ENCODE results near the gene SLC7A11. TPM values are rescaled to one million over a fixed set of nuclear protein-coding genes. Genes with fewer than 3 reads are reported as not detected.

The SLC7A11 gene
- polyA plus RNA-seq, 3 donors, result 0.02 to 0.07 TPM; not detected in 1

DNA sequence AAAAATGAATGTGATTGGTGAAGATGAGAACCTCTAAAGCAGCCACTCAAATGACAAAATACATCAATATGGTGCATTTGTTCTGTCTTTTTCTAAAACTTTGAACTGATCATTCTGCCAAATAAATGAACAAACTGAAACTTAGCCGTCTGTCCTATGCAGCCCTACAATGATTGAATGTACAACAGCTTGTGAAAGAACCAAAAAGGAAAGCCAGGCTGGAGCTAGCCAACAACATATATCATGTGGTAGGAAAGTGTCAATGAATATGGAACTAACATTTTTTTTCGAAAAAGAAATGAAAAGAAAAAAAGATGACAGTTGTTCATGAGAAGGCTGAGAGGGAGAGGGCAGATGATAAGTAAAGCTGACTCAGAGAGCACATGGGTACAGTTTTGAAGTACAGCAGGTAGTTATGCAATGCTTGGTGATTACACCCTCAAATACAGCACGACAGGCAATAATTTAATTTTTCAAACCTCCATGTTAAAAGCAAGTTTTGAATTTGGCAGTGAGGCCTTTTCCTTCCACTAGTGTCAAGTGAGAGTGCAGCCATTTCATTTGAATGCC, 21.2 kb upstream of the SLC7A11 start:
- Mint-ChIP-seq H3K27me3 (ENCODE audit: low read depth in 3 of 3) (peaks cover 0 to 5% (median 1%) of the 10 kb centered on the region in 3 donors), H3K9me3 (peaks cover 0 to 3% (median 2%) of the 10 kb centered on the region in 7 donors), H3K36me3 (no peaks in the 10 kb centered on the region), H3K4me1 (peaks cover 9% of the 10 kb centered on the region), H3K4me3 (no peak overlapping the region), H3K27ac (no peak overlapping the region)
- H3K27ac ChIP-seq (ENCODE audit: low read depth in 1 of 2, low read length in 2 of 2), result no peak overlapping the region
- H3K79me2 ChIP-seq (ENCODE audit: insufficient read depth, low read length), result no peaks in the 10 kb centered on the region
- no peak overlapping the region for H3K9ac ChIP-seq (ENCODE audit: insufficient read depth, low read length, poor library complexity, severe bottlenecking)
- peaks cover 0 to 3% of the 10 kb centered on the region in 2 donors for H3K4me1 ChIP-seq (ENCODE audit: control insufficient read depth in 1 of 2, insufficient read depth in 2 of 2, low read length in 2 of 2)
- no peaks in the 10 kb centered on the region for H3K9me3 ChIP-seq (replicated peaks in 1 of 2; ENCODE audit: control insufficient read depth in 1 of 2, insufficient read depth in 1 of 2, low read length in 2 of 2)
- intact Hi-C loops (cut with micrococcal nuclease), result no loop called here
- no peaks in the 10 kb centered on the region for H4K20me1 ChIP-seq (ENCODE audit: insufficient read depth, low read length)
- peak; percentile 3 to 54 (median 4) for DNase-seq
- no peaks in the 10 kb centered on the region for H3K27me3 ChIP-seq (ENCODE audit: control insufficient read depth in 2 of 2, insufficient read depth in 2 of 2, low read length in 2 of 2)
- 0% methylated on average over 1 of the region's 3 CpGs for WGBS (ENCODE audit: insufficient coverage)
- H3K4me3 ChIP-seq (replicated peaks in 1 of 3; ENCODE audit: low read depth in 2 of 3, low read length in 3 of 3), result no peak overlapping the region
- H3K36me3 ChIP-seq (replicated peaks in 1 of 2; ENCODE audit: control insufficient read depth in 1 of 2, insufficient read depth in 2 of 2, low read length in 2 of 2), result no peaks in the 10 kb centered on the region
- TF ChIP-seq, protein P1, sequence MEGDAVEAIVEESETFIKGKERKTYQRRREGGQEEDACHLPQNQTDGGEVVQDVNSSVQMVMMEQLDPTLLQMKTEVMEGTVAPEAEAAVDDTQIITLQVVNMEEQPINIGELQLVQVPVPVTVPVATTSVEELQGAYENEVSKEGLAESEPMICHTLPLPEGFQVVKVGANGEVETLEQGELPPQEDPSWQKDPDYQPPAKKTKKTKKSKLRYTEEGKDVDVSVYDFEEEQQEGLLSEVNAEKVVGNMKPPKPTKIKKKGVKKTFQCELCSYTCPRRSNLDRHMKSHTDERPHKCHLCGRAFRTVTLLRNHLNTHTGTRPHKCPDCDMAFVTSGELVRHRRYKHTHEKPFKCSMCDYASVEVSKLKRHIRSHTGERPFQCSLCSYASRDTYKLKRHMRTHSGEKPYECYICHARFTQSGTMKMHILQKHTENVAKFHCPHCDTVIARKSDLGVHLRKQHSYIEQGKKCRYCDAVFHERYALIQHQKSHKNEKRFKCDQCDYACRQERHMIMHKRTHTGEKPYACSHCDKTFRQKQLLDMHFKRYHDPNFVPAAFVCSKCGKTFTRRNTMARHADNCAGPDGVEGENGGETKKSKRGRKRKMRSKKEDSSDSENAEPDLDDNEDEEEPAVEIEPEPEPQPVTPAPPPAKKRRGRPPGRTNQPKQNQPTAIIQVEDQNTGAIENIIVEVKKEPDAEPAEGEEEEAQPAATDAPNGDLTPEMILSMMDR (IDR thresholded peaks at IDR 0.05), result no peak
- H2AFZ ChIP-seq (ENCODE audit: insufficient read depth, low read depth, low read length, poor library complexity, severe bottlenecking), result no peak overlapping the region
- no peak overlapping the region for H3K4me2 ChIP-seq (replicated peaks; ENCODE audit: extremely low read depth, low read length, poor library complexity, severe bottlenecking)

DNA sequence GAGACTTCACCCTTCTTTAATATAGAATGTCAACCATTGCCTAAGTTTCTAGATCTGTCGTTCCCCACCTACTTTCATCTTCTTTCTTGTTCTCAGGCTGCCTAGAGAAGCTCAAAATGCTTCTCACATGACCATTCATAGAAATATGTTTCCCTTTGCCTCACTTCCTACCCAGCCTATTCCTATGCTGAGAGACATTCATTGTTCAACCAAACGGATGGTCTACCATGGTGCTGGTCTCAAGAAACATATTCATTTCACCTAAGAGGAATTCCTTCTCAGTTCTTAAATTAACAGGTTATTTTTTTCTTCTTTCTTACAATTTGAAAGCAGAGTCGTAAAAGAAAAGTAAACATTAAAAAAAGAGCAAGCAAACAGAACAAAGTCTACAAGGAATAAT, 20.3 kb upstream of the SLC7A11 start:
- Mint-ChIP-seq H3K9me3 (peaks cover 0 to 2% (median 0%) of the 10 kb centered on the region in 7 donors), H3K27ac (no peak overlapping the region), H3K36me3 (no peaks in the 10 kb centered on the region), H3K4me1 (peaks cover 9% of the 10 kb centered on the region), H3K4me3 (no peak overlapping the region), H3K27me3 (ENCODE audit: low read depth in 3 of 3) (peaks cover 0 to 5% (median 1%) of the 10 kb centered on the region in 3 donors)
- H3K9me3 ChIP-seq (replicated peaks in 1 of 2; ENCODE audit: control insufficient read depth in 1 of 2, insufficient read depth in 1 of 2, low read length in 2 of 2), result no peaks in the 10 kb centered on the region
- peaks cover 0 to 3% of the 10 kb centered on the region in 2 donors for H3K4me1 ChIP-seq (ENCODE audit: control insufficient read depth in 1 of 2, insufficient read depth in 2 of 2, low read length in 2 of 2)
- H3K36me3 ChIP-seq (replicated peaks in 1 of 2; ENCODE audit: control insufficient read depth in 1 of 2, insufficient read depth in 2 of 2, low read length in 2 of 2), result no peaks in the 10 kb centered on the region
- DNase-seq, result no peak
- intact Hi-C loops (cut with micrococcal nuclease), result no loop called here
- no peaks in the 10 kb centered on the region for H3K79me2 ChIP-seq (ENCODE audit: insufficient read depth, low read length)
- H3K27me3 ChIP-seq (ENCODE audit: control insufficient read depth in 2 of 2, insufficient read depth in 2 of 2, low read length in 2 of 2), result no peaks in the 10 kb centered on the region
- H3K4me3 ChIP-seq (replicated peaks in 1 of 3; ENCODE audit: low read depth in 2 of 3, low read length in 3 of 3), result no peak overlapping the region
- H3K9ac ChIP-seq (ENCODE audit: insufficient read depth, low read length, poor library complexity, severe bottlenecking), result no peak overlapping the region
- H3K4me2 ChIP-seq (replicated peaks; ENCODE audit: extremely low read depth, low read length, poor library complexity, severe bottlenecking), result no peak overlapping the region
- TF ChIP-seq, protein P1 (IDR thresholded peaks at IDR 0.05), result no peak
- 50% methylated on average over 2 of the region's 3 CpGs for WGBS (ENCODE audit: insufficient coverage)
- no peaks in the 10 kb centered on the region for H4K20me1 ChIP-seq (ENCODE audit: insufficient read depth, low read length)
- no peak overlapping the region for H3K27ac ChIP-seq (ENCODE audit: low read depth in 1 of 2, low read length in 2 of 2)
- H2AFZ ChIP-seq (ENCODE audit: insufficient read depth, low read depth, low read length, poor library complexity, severe bottlenecking), result no peak overlapping the region

All from CD14-positive monocyte (primary cell).